HEK293T (cell line): ENCODE measurements around the gene COL5A1.

Experiments
- CTCF ChIA-PET: fragments of 350-600 bp; formaldehyde crosslinking; extraction: SDS; loops from one replicate; lab custom pipeline; 2021; ENCODE audit warnings: antibody characterized with exemption, inconsistent platforms; lab: Yijun Ruan, JAX
- POLR2A ChIA-PET: fragments of 350-600 bp; formaldehyde crosslinking; extraction: SDS; loops from one replicate; lab custom pipeline; 2020; ENCODE audit warnings: antibody characterized with exemption, inconsistent platforms; lab: Yijun Ruan, JAX
- DNase-seq: peaks from one replicate; pipeline ENCODE4 v3.0.0; 2012; ENCODE audit warnings: mixed read lengths; ENCODE audit errors: extremely low spot score
- ARNT ChIP-seq: fragments of 450-650 bp; IDR thresholded peaks from 2 replicates; pipeline ENCODE4 v1.6.1; 2017; ENCODE audit warnings: mild to moderate bottlenecking
- BHLHE40 ChIP-seq: fragments of 450-650 bp; IDR thresholded peaks from 2 replicates; pipeline ENCODE4 v1.6.1; 2016; ENCODE audit warnings: mild to moderate bottlenecking, moderate library complexity, borderline replicate concordance
- CTBP1 ChIP-seq: fragments of 450-650 bp; IDR thresholded peaks from 2 replicates; pipeline ENCODE4 v1.6.1; 2016; ENCODE audit warnings: borderline replicate concordance
- ELF4 ChIP-seq: fragments of 450-650 bp; IDR thresholded peaks from 2 replicates; pipeline ENCODE4 v1.6.1; 2017; ENCODE audit warnings: antibody characterized with exemption
- FOXA1 ChIP-seq: fragments of 450-650 bp; IDR thresholded peaks from 2 replicates; pipeline ENCODE4 v1.6.1; 2016; ENCODE audit warnings: mild to moderate bottlenecking
- FOXK2 ChIP-seq: fragments of 450-650 bp; IDR thresholded peaks from 2 replicates; pipeline ENCODE4 v1.6.1; 2016; ENCODE audit warnings: mild to moderate bottlenecking
- FOXM1 ChIP-seq: fragments of 450-650 bp; IDR thresholded peaks from 2 replicates; pipeline ENCODE4 v1.6.1; 2017; ENCODE audit warnings: mild to moderate bottlenecking, borderline replicate concordance
- HDGF ChIP-seq: fragments of 450-650 bp; IDR thresholded peaks from 2 replicates; pipeline ENCODE4 v1.6.1; 2017; ENCODE audit warnings: antibody characterized with exemption, borderline replicate concordance
- L3MBTL2 ChIP-seq: fragments of 450-650 bp; conservative IDR thresholded peaks from 2 replicates; pipeline ENCODE4 v1.6.1; 2016; ENCODE audit warnings: mild to moderate bottlenecking
- LEF1 ChIP-seq: fragments of 450-650 bp; IDR thresholded peaks from 2 replicates; pipeline ENCODE4 v1.6.1; 2017; ENCODE audit warnings: mild to moderate bottlenecking, borderline replicate concordance
- NFRKB ChIP-seq: fragments of 450-650 bp; IDR thresholded peaks from 2 replicates; pipeline ENCODE4 v1.6.1; 2016; ENCODE audit warnings: mild to moderate bottlenecking, moderate library complexity
- PKNOX1 ChIP-seq: fragments of 450-650 bp; IDR thresholded peaks from 2 replicates; pipeline ENCODE4 v1.6.1; 2016
- SP1 ChIP-seq: fragments of 450-650 bp; IDR thresholded peaks from 2 replicates; pipeline ENCODE4 v1.6.1; 2017
- SUZ12 ChIP-seq: fragments of 450-650 bp; IDR thresholded peaks from 2 replicates; pipeline ENCODE4 v1.6.1; 2016; ENCODE audit warnings: mild to moderate bottlenecking
- TARDBP ChIP-seq: fragments of 450-650 bp; IDR thresholded peaks from 2 replicates; pipeline ENCODE4 v1.6.1; 2016
- ZNF384 ChIP-seq: fragments of 450-650 bp; IDR thresholded peaks from 2 replicates; pipeline ENCODE4 v1.6.1; 2016

COL5A1 gene

DNA sequence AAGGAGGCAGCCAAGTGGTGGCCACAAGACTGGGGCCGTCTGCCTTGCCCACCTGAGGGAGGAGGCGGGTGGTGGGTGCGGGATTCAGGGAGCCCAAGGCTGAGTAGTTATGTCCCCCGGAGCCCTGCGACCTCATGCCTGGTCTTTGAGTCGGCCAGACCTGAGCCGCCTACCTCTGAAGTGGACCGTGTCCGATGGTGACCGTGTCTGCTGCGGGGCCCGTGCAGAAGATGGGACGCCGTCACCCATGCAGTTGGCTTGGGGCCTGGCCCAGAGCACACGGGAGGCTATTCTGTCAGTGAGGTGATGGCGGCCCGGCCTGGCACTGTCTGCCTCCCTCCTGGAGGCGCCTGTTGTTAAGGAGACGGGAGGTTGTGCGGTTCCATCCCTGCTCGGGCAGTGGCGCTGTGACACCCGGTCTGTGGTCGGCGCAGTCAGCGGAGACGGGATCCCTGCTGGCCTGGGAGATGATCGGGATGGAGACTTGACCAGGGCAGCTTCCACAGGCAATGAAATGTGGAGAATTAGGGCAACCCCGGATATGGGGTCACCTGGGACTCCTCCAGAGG is 176.5 kb downstream of the COL5A1 start:
- ChIA-PET POLR2A (no interaction called here), CTCF (no interaction called here)
- DNase-seq = no peak
- TF ChIP-seq FOXM1 = no peak
- no peak for TF ChIP-seq L3MBTL2
- TF ChIP-seq BHLHE40 = no peak
- no peak for TF ChIP-seq CTBP1
- TF ChIP-seq PKNOX1 = no peak
- TF ChIP-seq ZNF384 = no peak
- no peak for TF ChIP-seq ARNT
- no peak for TF ChIP-seq SUZ12
- no peak for TF ChIP-seq LEF1

DNA sequence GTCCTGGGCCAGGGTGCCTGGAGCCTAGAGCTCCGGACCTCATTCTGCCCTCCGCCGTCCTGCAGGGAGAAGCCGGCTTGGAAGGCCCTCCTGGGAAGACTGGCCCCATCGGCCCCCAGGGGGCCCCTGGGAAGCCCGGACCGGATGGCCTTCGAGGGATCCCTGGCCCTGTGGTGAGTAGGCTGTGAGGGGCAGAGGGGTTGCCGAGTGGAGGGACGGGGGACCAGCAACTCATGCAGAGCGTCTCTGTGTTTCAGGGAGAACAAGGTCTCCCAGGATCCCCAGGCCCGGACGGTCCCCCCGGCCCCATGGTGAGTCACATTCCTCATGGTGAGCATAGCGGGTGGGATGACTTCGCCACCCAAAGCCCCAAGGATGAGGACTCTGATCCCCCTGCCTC is 177.0 kb downstream of the COL5A1 start:
- CTCF ChIA-PET = no interaction called here
- no peak for TF ChIP-seq FOXA1
- no peak for TF ChIP-seq SP1
- no peak for TF ChIP-seq FOXK2
- TF ChIP-seq PKNOX1 = no peak
- no peak for TF ChIP-seq ARNT
- no peak for TF ChIP-seq L3MBTL2
- no peak for TF ChIP-seq TARDBP
- TF ChIP-seq LEF1 = no peak
- TF ChIP-seq SUZ12 = no peak
- TF ChIP-seq HDGF = no peak
- no peak for TF ChIP-seq CTBP1
- TF ChIP-seq ELF4 = no peak
- TF ChIP-seq BHLHE40 = no peak
- TF ChIP-seq NFRKB = no peak
- no peak for TF ChIP-seq FOXM1
- no peak for TF ChIP-seq ZNF384
- DNase-seq = no peak
- POLR2A ChIA-PET = no interaction called here

GRCh38 chr9:134820901-134821300 is 179.3 kb downstream of the COL5A1 start:
- CTCF ChIA-PET = no interaction called here
- TF ChIP-seq CTBP1 (no peak), ELF4 (no peak), NFRKB (no peak), FOXK2 (no peak), SP1 (no peak), BHLHE40 (no peak)
- DNase-seq = no peak
- POLR2A ChIA-PET = interaction anchor here (1.7 kb wide), 1 partner anchor 19 kb away, joined by 4 read pairs; no protein-coding TSS in a partner anchor

GRCh38 chr9:134822541-134822940 is 180.9 kb downstream of the COL5A1 start:
- no peak for DNase-seq
- ChIA-PET POLR2A (no interaction called here), CTCF (no interaction called here)
- TF ChIP-seq BHLHE40 (no peak), TARDBP (no peak), SP1 (no peak), LEF1 (no peak), ELF4 (no peak), ZNF384 (no peak), FOXA1 (no peak), PKNOX1 (no peak), L3MBTL2 (no peak), ARNT (no peak), FOXM1 (no peak), SUZ12 (no peak), FOXK2 (no peak), NFRKB (no peak)

DNA sequence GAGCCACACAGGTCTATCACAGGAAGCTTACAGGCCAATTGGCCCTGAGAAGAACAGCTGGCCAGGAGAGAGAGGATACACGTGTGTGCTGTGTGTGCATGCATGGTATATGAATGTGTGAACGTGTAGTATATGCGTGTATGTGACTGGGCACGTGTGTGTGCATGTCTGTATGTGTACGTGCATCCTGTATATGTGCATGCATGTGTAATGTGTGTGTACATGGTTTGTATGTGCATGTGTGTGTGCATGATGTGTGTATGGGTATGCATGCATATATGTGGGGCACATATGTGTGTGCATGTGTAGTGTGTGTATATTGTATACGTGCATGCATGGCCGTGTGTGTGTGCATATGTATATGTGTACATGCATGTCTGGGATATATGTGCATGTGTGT is 182.0 kb downstream of the COL5A1 start:
- no peak for TF ChIP-seq HDGF
- no peak for TF ChIP-seq PKNOX1
- TF ChIP-seq CTBP1 = no peak
- TF ChIP-seq SUZ12 = no peak
- no peak for TF ChIP-seq NFRKB
- no peak for TF ChIP-seq ARNT
- TF ChIP-seq ELF4 = no peak
- TF ChIP-seq BHLHE40 = no peak
- TF ChIP-seq L3MBTL2 = no peak
- no peak for TF ChIP-seq SP1
- no peak for TF ChIP-seq FOXA1
- TF ChIP-seq ZNF384 = no peak
- no peak for TF ChIP-seq FOXK2
- no peak for TF ChIP-seq FOXM1
- TF ChIP-seq TARDBP = no peak
- no peak for TF ChIP-seq LEF1
- POLR2A ChIA-PET = no interaction called here
- DNase-seq = no peak
- CTCF ChIA-PET = no interaction called here
